ENCODE measurements around the gene CTNNA2.

GRCh38 chr2:79824086-79824786 lies 311.4 kb downstream of the CTNNA2 start:
- no peak for TF ChIP-seq PATZ1 (CRISPR knock-in tag; IDR thresholded peaks at IDR 0.05; ENCODE audit: borderline replicate concordance)
- TF ChIP-seq ZNF8 (CRISPR knock-in tag; IDR thresholded peaks at IDR 0.05), result no peak
- no peak for TF ChIP-seq CSDC2 (CRISPR knock-in tag; IDR thresholded peaks at IDR 0.05)
- TF ChIP-seq ISL1 (CRISPR knock-in tag; IDR thresholded peaks at IDR 0.05), result no peak
